GM12891 (cell line): ENCODE results near the gene MAX.

Source experiments
- PAX5 ChIP-seq: IDR thresholded peaks from 2 replicates; pipeline ENCODE4 v1.6.1; 2011; ENCODE audit warnings: low read length, moderate library complexity, mild to moderate bottlenecking; ENCODE audit not compliant: insufficient read depth, severe bottlenecking
- POLR2A ChIP-seq: IDR thresholded peaks from 2 replicates; pipeline ENCODE4 v1.6.1; 2011; ENCODE audit warnings: low read depth, low read length, control low read depth

- TF ChIP-seq PAX5 (no peak), POLR2A (no peak)
Measured at GRCh38 chr14:65042731-65043372, 59.5 kb downstream of the MAX start.
